Uterus (tissue), 2 donors: ENCODE measurements around the gene KCNK2.

Experiments
- POLR2A ChIP-seq, 2 donors: fragments of 450-650 bp; IDR thresholded peaks; one replicate each; pipeline ENCODE4 v1.6.1; 2016; ENCODE audit warnings: antibody characterized with exemption in 2 of 2, mild to moderate bottlenecking in 1 of 2, moderate library complexity in 1 of 2
- TF ChIP-seq, protein P1 (sequence below), 4 experiments: fragments of 200-600 bp in 2 of 4; fragments of 450-650 bp in 2 of 4; sonication (generic) in 2 of 4; IDR thresholded peaks; one replicate each; pipeline ENCODE4 v1.5.1; 2016 to 2019; ENCODE audit warnings: antibody characterized with exemption in 4 of 4, mild to moderate bottlenecking in 2 of 4, moderate library complexity in 1 of 4

DNA sequence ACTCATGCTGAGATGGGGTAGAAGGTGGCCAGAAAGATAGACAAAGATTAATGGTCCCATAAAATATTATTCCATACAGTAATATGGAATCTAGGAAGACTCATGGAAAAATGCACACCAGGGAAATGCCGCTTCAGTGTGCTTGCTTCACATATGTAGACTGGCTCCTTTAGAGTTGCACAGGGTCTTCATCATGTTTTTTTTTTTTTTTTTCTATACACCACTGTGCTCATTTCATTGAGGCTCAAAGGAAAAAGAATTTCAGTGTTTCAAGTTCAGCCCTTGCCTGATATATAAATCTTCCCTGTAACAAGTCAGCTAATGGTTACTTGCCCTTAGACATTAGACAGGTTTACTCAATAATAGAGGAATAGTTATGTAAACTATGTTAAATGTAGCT, 33.2 kb downstream of the KCNK2 start:
- TF ChIP-seq, protein P1, sequence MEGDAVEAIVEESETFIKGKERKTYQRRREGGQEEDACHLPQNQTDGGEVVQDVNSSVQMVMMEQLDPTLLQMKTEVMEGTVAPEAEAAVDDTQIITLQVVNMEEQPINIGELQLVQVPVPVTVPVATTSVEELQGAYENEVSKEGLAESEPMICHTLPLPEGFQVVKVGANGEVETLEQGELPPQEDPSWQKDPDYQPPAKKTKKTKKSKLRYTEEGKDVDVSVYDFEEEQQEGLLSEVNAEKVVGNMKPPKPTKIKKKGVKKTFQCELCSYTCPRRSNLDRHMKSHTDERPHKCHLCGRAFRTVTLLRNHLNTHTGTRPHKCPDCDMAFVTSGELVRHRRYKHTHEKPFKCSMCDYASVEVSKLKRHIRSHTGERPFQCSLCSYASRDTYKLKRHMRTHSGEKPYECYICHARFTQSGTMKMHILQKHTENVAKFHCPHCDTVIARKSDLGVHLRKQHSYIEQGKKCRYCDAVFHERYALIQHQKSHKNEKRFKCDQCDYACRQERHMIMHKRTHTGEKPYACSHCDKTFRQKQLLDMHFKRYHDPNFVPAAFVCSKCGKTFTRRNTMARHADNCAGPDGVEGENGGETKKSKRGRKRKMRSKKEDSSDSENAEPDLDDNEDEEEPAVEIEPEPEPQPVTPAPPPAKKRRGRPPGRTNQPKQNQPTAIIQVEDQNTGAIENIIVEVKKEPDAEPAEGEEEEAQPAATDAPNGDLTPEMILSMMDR (IDR thresholded peaks at IDR 0.05) = no peak
- no peak for TF ChIP-seq POLR2A (IDR thresholded peaks at IDR 0.05)
